HepG2 (cell line): ENCODE data around the gene AMZ2. TPM values are rescaled to one million over a fixed set of nuclear protein-coding genes. Genes with fewer than 3 reads are reported as not detected.
A peak's percentile ranks its signal among the peaks of the same experiment; 100 is the strongest.

Source experiments
- AGO1 ChIP-seq: fragments of 200-400 bp; formaldehyde crosslinking; IDR thresholded peaks from 2 replicates; pipeline ENCODE4 v1.6.1; 2017; ENCODE audit warnings: mild to moderate bottlenecking, low read depth, low read length, moderate library complexity; ENCODE audit not compliant: poor library complexity, severe bottlenecking
- AHR ChIP-seq: IDR thresholded peaks from 2 replicates; pipeline ENCODE4 v1.6.1; 2018; ENCODE audit warnings: missing genetic modification reagents, missing compliant biosample characterization
- ARID2 ChIP-seq: sonication (generic); formaldehyde crosslinking; IDR thresholded peaks from 2 replicates; pipeline ENCODE4 v1.8.1; 2022; ENCODE audit warnings: mild to moderate bottlenecking, missing genetic modification reagents, borderline replicate concordance
- ATF4 ChIP-seq, 2 experiments: fragments of 450-650 bp in 1 of 2; sonication (generic) in 1 of 2; formaldehyde crosslinking; IDR thresholded peaks; 2 replicates each; pipeline versions ENCODE4 v1.5.0 to v1.8.0; 2020 to 2022; ENCODE audit warnings: mild to moderate bottlenecking in 1 of 2, missing genetic modification reagents in 1 of 2
- BRCA1 ChIP-seq: sonication (generic); formaldehyde crosslinking; IDR thresholded peaks from 2 replicates; pipeline ENCODE4 v1.4.0; 2020; ENCODE audit warnings: missing genetic modification reagents
- DPF2 ChIP-seq: sonication (generic); formaldehyde crosslinking; IDR thresholded peaks from 2 replicates; pipeline ENCODE4 v1.4.0; 2020; ENCODE audit warnings: mild to moderate bottlenecking, low read depth, missing genetic modification reagents, borderline replicate concordance
- ELF3 ChIP-seq: IDR thresholded peaks from 2 replicates; pipeline ENCODE4 v1.6.1; 2016; ENCODE audit warnings: missing genetic modification reagents, missing compliant biosample characterization
- FOXA1 ChIP-seq, 2 experiments: fragments of 450-650 bp in 1 of 2; sonication (generic) in 1 of 2; formaldehyde crosslinking in 1 of 2; IDR thresholded peaks; 2 replicates each; pipeline versions ENCODE4 v1.4.0 to v1.6.1; 2016 to 2020; ENCODE audit warnings: missing genetic modification reagents in 1 of 2
- HNF4G ChIP-seq, 2 experiments: sonication (generic) in 1 of 2; formaldehyde crosslinking in 1 of 2; IDR thresholded peaks; 2 replicates each; pipeline versions ENCODE4 v1.4.0 to v1.6.1; 2011 to 2020; ENCODE audit warnings: borderline replicate concordance in 2 of 2, low read depth in 2 of 2, mild to moderate bottlenecking in 2 of 2, low read length in 1 of 2, missing genetic modification reagents in 1 of 2, moderate library complexity in 1 of 2
- MBD4 ChIP-seq: IDR thresholded peaks from 2 replicates; pipeline ENCODE4 v1.6.1; 2012; ENCODE audit warnings: low read length, inconsistent platforms, borderline replicate concordance
- NR1H2 ChIP-seq: sonication (generic); formaldehyde crosslinking; IDR thresholded peaks from 2 replicates; pipeline ENCODE4 v1.8.1; 2022; ENCODE audit warnings: low read depth, missing genetic modification reagents, borderline replicate concordance
- ONECUT2 ChIP-seq: sonication (generic); formaldehyde crosslinking; IDR thresholded peaks from 2 replicates; pipeline ENCODE4 v1.4.0; 2020; ENCODE audit warnings: missing genetic modification reagents
- SETDB1 ChIP-seq: sonication (generic); formaldehyde crosslinking; IDR thresholded peaks from 2 replicates; pipeline ENCODE4 v1.5.1; 2020; ENCODE audit warnings: missing genetic modification reagents, mild to moderate bottlenecking, borderline replicate concordance
- SOX13 ChIP-seq, 3 experiments: fragments of 450-650 bp in 1 of 3; sonication (generic) in 1 of 3; formaldehyde crosslinking in 1 of 3; IDR thresholded peaks in 2 of 3; conservative IDR thresholded peaks in 1 of 3; 2 replicates each; pipeline versions ENCODE4 v1.5.0 to v1.6.1; 2016 to 2020; ENCODE audit warnings: antibody characterized with exemption in 1 of 3, mild to moderate bottlenecking in 1 of 3, missing compliant biosample characterization in 1 of 3, missing genetic modification reagents in 1 of 3, moderate library complexity in 1 of 3
- SOX5 ChIP-seq: IDR thresholded peaks from 2 replicates; pipeline ENCODE4 v1.6.1; 2016; ENCODE audit warnings: borderline replicate concordance
- ZFP62 ChIP-seq: sonication (generic); formaldehyde crosslinking; IDR thresholded peaks from 2 replicates; pipeline ENCODE4 v1.4.0; 2020; ENCODE audit warnings: missing genetic modification reagents
- ZNF362 ChIP-seq: sonication (generic); formaldehyde crosslinking; IDR thresholded peaks from 2 replicates; pipeline ENCODE4 v1.4.0; 2020; ENCODE audit warnings: missing genetic modification reagents, mild to moderate bottlenecking, borderline replicate concordance
- ZNF564 ChIP-seq: sonication (generic); formaldehyde crosslinking; IDR thresholded peaks from 2 replicates; pipeline ENCODE4 v1.8.1; 2023; ENCODE audit warnings: mild to moderate bottlenecking, missing genetic modification reagents
- ZNF746 ChIP-seq: sonication (generic); formaldehyde crosslinking; IDR thresholded peaks from 2 replicates; pipeline ENCODE4 v1.8.0; 2022; ENCODE audit warnings: mild to moderate bottlenecking, missing genetic modification reagents
- ZNF75D ChIP-seq: sonication (generic); formaldehyde crosslinking; IDR thresholded peaks from 2 replicates; pipeline ENCODE4 v1.8.1; 2023; ENCODE audit warnings: missing genetic modification reagents, mild to moderate bottlenecking, borderline replicate concordance
- polyA plus RNA-seq, 8 experiments: library from polyadenylated mRNA; depleted of rRNA in 3 of 8; stranded (reverse) in 7 of 8; unstranded in 1 of 8; fragments of >200 nt; fragmentation: Illumina TruSeq in 4 of 8; extraction: Trizol in 4 of 8; gene quantifications; 2 replicates each; pipeline versions ENCODE4 v1.2.1 to v1.2.3, GENCODE V29; 2011 to 2016; ENCODE audit warnings: low read depth in 4 of 8, missing spikeins in 1 of 8, mixed read lengths in 1 of 8; ENCODE audit not compliant: insufficient read depth in 1 of 8
- total RNA-seq, 5 experiments: library from RNA; depleted of rRNA; stranded (reverse); fragments of >200 nt; fragmentation: Illumina TruSeq; extraction: Trizol; gene quantifications; 2 replicates each; pipeline ENCODE4 v1.2.3, GENCODE V29; 2016; ENCODE audit warnings: low read depth in 1 of 5
- TF ChIP-seq, protein P1 (sequence below), 2 experiments: sonication (generic) in 1 of 2; formaldehyde crosslinking in 1 of 2; IDR thresholded peaks; 2 replicates each; pipeline versions ENCODE4 v1.4.0 to v1.6.1; 2016 to 2020; ENCODE audit warnings: borderline replicate concordance in 1 of 2, low read depth in 1 of 2, mild to moderate bottlenecking in 1 of 2, missing genetic modification reagents in 1 of 2

The AMZ2 gene
- total and polyA plus RNA-seq, 2 of the 13 experiments (the other 11 are each of a cell fraction or from before 2014, with no cell fraction given), result 86.9 to 90.2 TPM

DNA sequence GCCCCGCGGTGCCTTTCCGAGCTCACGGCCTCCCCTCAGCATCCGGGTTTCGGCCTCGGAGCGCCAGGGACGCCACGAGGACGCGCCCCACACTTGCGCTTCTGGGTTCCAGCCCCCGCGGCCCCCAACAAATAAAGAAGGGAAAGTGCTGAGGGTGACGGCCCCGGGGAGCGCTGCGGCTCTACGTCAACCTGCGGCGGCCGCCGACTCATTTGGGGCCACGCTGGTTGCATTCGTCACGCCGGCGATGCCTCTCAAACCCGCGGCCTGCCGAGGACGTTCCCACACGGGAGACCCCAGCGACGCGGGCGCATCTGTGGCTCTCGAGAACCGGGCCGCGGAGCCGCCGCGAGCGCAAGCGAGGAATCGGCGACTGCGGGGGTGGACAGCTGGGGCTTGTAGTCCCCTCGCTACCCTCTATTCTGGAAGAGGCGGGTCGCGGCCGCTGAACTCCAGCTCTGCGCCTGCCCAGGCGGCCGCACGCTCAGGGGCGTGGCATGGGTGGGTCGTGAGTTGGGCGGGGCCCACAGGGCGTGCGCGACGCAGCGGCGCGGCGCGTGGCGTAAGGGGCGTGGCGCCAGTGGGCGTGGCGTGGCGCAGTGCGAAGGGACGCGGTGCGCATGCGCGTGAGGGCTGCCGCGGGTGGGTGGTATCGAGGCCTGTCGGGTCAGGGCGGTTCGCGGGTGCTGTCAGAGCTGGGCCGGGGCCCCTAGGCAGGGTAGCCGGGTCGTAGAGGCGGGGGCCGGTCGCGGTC, at the start of gene AMZ2 (continued):
- TF ChIP-seq ZNF746, result peak; percentile 22; the same call in 1 of the 2 replicates
- peak; percentile 67; the same call in 1 of the 2 replicates for TF ChIP-seq BRCA1 (CRISPR knock-in tag)
- no peak for TF ChIP-seq NR1H2
- no peak for TF ChIP-seq ONECUT2 (CRISPR knock-in tag)
- 0 out of 4 replicates have a peak, but pooled peaks of 1 of the 2 experiments have one; percentile 52 for TF ChIP-seq ATF4 (CRISPR knock-in tag; IDR thresholded peaks at IDR 0.05)
- no peak for TF ChIP-seq AGO1
- TF ChIP-seq FOXA1 (IDR thresholded peaks at IDR 0.05), result no peak
- peak; percentile 18; the same call in 1 of the 2 replicates for TF ChIP-seq FOXA1 (CRISPR knock-in tag; IDR thresholded peaks at IDR 0.05)
- TF ChIP-seq MBD4, result no peak
- no peak for TF ChIP-seq SETDB1 (CRISPR knock-in tag)
- TF ChIP-seq SOX13 (IDR thresholded peaks at IDR 0.05), result no peak
- peak in 1 of 2 experiments; percentile 64; a peak in 1 of 4 replicates for TF ChIP-seq SOX13 (CRISPR knock-in tag; conservative IDR thresholded peaks at IDR 0.05 in 1 of 2, IDR thresholded peaks at IDR 0.05 in 1 of 2)
- peak; percentile 51; the same call in 1 of the 2 replicates for TF ChIP-seq ELF3 (CRISPR knock-in tag)
- TF ChIP-seq ARID2 (CRISPR knock-in tag), result peak; percentile 97; the same call in 1 of the 2 replicates
- no peak for TF ChIP-seq DPF2 (CRISPR knock-in tag)
- TF ChIP-seq, protein P1, sequence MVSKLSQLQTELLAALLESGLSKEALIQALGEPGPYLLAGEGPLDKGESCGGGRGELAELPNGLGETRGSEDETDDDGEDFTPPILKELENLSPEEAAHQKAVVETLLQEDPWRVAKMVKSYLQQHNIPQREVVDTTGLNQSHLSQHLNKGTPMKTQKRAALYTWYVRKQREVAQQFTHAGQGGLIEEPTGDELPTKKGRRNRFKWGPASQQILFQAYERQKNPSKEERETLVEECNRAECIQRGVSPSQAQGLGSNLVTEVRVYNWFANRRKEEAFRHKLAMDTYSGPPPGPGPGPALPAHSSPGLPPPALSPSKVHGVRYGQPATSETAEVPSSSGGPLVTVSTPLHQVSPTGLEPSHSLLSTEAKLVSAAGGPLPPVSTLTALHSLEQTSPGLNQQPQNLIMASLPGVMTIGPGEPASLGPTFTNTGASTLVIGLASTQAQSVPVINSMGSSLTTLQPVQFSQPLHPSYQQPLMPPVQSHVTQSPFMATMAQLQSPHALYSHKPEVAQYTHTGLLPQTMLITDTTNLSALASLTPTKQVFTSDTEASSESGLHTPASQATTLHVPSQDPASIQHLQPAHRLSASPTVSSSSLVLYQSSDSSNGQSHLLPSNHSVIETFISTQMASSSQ (IDR thresholded peaks at IDR 0.05; ENCODE audit: low read depth), result no peak
- TF ChIP-seq, protein P1 (CRISPR knock-in tag; IDR thresholded peaks at IDR 0.05; ENCODE audit: borderline replicate concordance), result no peak
- peak; percentile 95 for TF ChIP-seq ZNF564 (CRISPR knock-in tag)
- no peak; the same call in 1 of the 2 replicates for TF ChIP-seq HNF4G (IDR thresholded peaks at IDR 0.05; ENCODE audit: borderline replicate concordance, low read depth, low read length)
- TF ChIP-seq HNF4G (CRISPR knock-in tag; IDR thresholded peaks at IDR 0.05; ENCODE audit: borderline replicate concordance, low read depth), result peak; percentile 52; the same call in 1 of the 2 replicates
- peak; percentile 44; the same call in 1 of the 2 replicates for TF ChIP-seq SOX5 (CRISPR knock-in tag)
- peak; percentile 95 for TF ChIP-seq AHR (CRISPR knock-in tag)
- TF ChIP-seq ZFP62 (CRISPR knock-in tag), result no peak
- no peak for TF ChIP-seq ZNF75D (CRISPR knock-in tag)
- TF ChIP-seq ZNF362 (CRISPR knock-in tag), result no peak
